GM12878 (cell line): ENCODE measurements around the gene BBS4. TPM values are rescaled to one million over a fixed set of nuclear protein-coding genes. Genes with fewer than 3 reads are reported as not detected.
"Not testable (repeated sequence)": the region's sequence is repeated elsewhere in the genome, so short reads cannot be mapped to it uniquely, and the experiment has no call there.

Experiments used
- ATAC-seq: fragments of 200-7000 bp; cut with Tn5 transposase; 3 replicates; pipeline ENCODE4 v1.9.1; 2020; ENCODE audit warnings: mild to moderate bottlenecking, moderate library complexity
- BruUV-seq: library from RNA; stranded (reverse); fragments of 400-500 nt; replicated peaks from 2 replicates; lab custom pipeline; 2021; lab: Mats Ljungman, UMichigan
- CTCF ChIA-PET: fragments of 300-600 bp; sonication (Branson Sonifier 250); formaldehyde crosslinking; extraction: SDS; loops from one replicate; lab custom pipeline; 2021; ENCODE audit warnings: inconsistent platforms; lab: Yijun Ruan, JAX
- POLR2A ChIA-PET: fragments of 350-600 bp; formaldehyde crosslinking; extraction: SDS; loops from one replicate; lab custom pipeline; 2021; ENCODE audit warnings: inconsistent platforms; lab: Charles Lee
- RAD21 ChIA-PET: fragments of 300-600 bp; sonication (Branson Sonifier 250); formaldehyde crosslinking; loops from one replicate; lab custom pipeline; 2023; ENCODE audit warnings: antibody characterized with exemption; ENCODE audit not compliant: unreplicated experiment; lab: Charles Lee
- SMC1A ChIA-PET: fragments of 300-600 bp; sonication (Branson Sonifier 250); formaldehyde crosslinking; loops from one replicate; lab custom pipeline; 2023; ENCODE audit not compliant: unreplicated experiment, uncharacterized antibody; lab: Charles Lee
- DNase-seq: peaks from one replicate; pipeline ENCODE4 v3.0.0-alpha.2; 2011; ENCODE audit warnings: low read depth, low spot score
- FAIRE-seq: peaks from 3 replicates; lab custom pipeline; 2011; peaks lifted over from hg19 to GRCh38; lab: Jason Lieb, UNC
- H2AFZ ChIP-seq: 2 replicates; pipeline ENCODE4 v1.6.0; 2011; ENCODE audit warnings: low read depth, low read length, control low read depth; ENCODE audit not compliant: control insufficient read depth
- H3K27ac ChIP-seq: 2 replicates; pipeline ENCODE4 v1.5.1; 2011; ENCODE audit warnings: control low read depth; ENCODE audit not compliant: control insufficient read depth, insufficient read depth
- H3K27me3 ChIP-seq, 2 experiments: replicated peaks in 1 of 2; 2 replicates each; pipeline versions ENCODE4 v1.6.0 to v1.6.1; 2011; ENCODE audit warnings: low read length in 1 of 2; ENCODE audit not compliant: control insufficient read depth in 2 of 2, insufficient read depth in 2 of 2
- H3K36me3 ChIP-seq, 2 experiments: 2 replicates each; pipeline ENCODE4 v1.5.1; 2011; ENCODE audit warnings: low read length in 1 of 2; ENCODE audit not compliant: control insufficient read depth in 2 of 2, insufficient read depth in 2 of 2
- H3K4me1 ChIP-seq: 2 replicates; pipeline ENCODE4 v1.6.1; 2011; ENCODE audit warnings: mild to moderate bottlenecking, low read length, moderate library complexity, mixed read lengths; ENCODE audit not compliant: control insufficient read depth, insufficient read depth
- H3K4me2 ChIP-seq: 2 replicates; pipeline ENCODE4 v1.6.0; 2011; ENCODE audit warnings: control low read depth; ENCODE audit not compliant: control insufficient read depth, insufficient read depth
- H3K4me3 ChIP-seq: fragments of 200-600 bp; sonication (generic); 2 replicates; pipeline ENCODE4 v1.5.1; 2016
- H3K79me2 ChIP-seq: 2 replicates; pipeline ENCODE4 v1.6.0; 2011; ENCODE audit warnings: low read length; ENCODE audit not compliant: control insufficient read depth, insufficient read depth
- H3K9ac ChIP-seq: 2 replicates; pipeline ENCODE4 v1.8.0; 2011; ENCODE audit warnings: low read length, control low read depth, mixed read lengths; ENCODE audit not compliant: control insufficient read depth, insufficient read depth
- H3K9me3 ChIP-seq: replicated peaks from 3 replicates; pipeline ENCODE4 v1.5.1; 2011; ENCODE audit warnings: mild to moderate bottlenecking, low read length; ENCODE audit not compliant: control insufficient read depth, insufficient read depth
- H4K20me1 ChIP-seq: 2 replicates; pipeline ENCODE4 v1.6.0; 2011; ENCODE audit not compliant: control insufficient read depth, insufficient read depth
- ASH2L ChIP-seq: fragments of 300-600, 200-600 bp; sonication (generic); IDR thresholded peaks from 2 replicates; pipeline ENCODE4 v1.6.1; 2017; ENCODE audit warnings: low read depth, mild to moderate bottlenecking, borderline replicate concordance
- ATF3 ChIP-seq: IDR thresholded peaks from 2 replicates; pipeline ENCODE4 v1.6.1; 2011; ENCODE audit warnings: low read depth, mild to moderate bottlenecking, low read length, moderate library complexity, borderline replicate concordance; ENCODE audit errors: extremely low read depth
- BCL11A ChIP-seq: IDR thresholded peaks from 2 replicates; pipeline ENCODE4 v1.6.1; 2011; ENCODE audit warnings: low read depth, low read length
- EED ChIP-seq: sonication (generic); IDR thresholded peaks from 2 replicates; pipeline ENCODE4 v1.6.1; 2016; ENCODE audit warnings: antibody characterized with exemption, low read depth
- KLF5 ChIP-seq: fragments of 450-650 bp; IDR thresholded peaks from 2 replicates; pipeline ENCODE4 v1.6.1; 2014; ENCODE audit warnings: mild to moderate bottlenecking; ENCODE audit not compliant: partially characterized antibody
- NFIC ChIP-seq: IDR thresholded peaks from 2 replicates; pipeline ENCODE4 v1.6.1; 2012; ENCODE audit warnings: low read depth, mild to moderate bottlenecking, inconsistent platforms, low read length, moderate library complexity
- WGBS: methylation state at CpG from one replicate; pipeline ENCODE4 v1.1.6; 2016; ENCODE audit warnings: low lambda C conversion rate; ENCODE audit not compliant: insufficient replicate concordance, insufficient coverage; ENCODE audit errors: missing lambda C conversion rate; 5-methylcytosine and 5-hydroxymethylcytosine counted together
- in situ Hi-C: fragments of 300-500 bp; cut with MboI; formaldehyde crosslinking; loops from 9 replicates; pipeline ENCODE4 v1.14.3; 2018; ENCODE audit warnings: mixed read lengths
- intact Hi-C: fragments of 100-400 bp; cut with micrococcal nuclease; formaldehyde crosslinking; loops from one replicate; pipeline ENCODE4 v1.14.2; 2022; ENCODE audit not compliant: unreplicated experiment
- polyA plus RNA-seq, 11 experiments: library from polyadenylated mRNA; depleted of rRNA in 4 of 11; unstranded in 6 of 11; stranded (reverse) in 5 of 11; fragments of >200 nt; fragmentation: Nextera tagmentation in 4 of 11; fragmentation: Illumina TruSeq in 1 of 11; extraction: Ambion mirVana in 4 of 11; extraction: Trizol in 1 of 11; gene quantifications; 1 replicate in 1 of 11; 2 replicates in 10 of 11; pipeline versions ENCODE4 v1.2.1 to v1.2.3, GENCODE V29; 2011 to 2016; ENCODE audit warnings: inconsistent platforms in 2 of 11, missing spikeins in 2 of 11, low read depth in 1 of 11
- total RNA-seq, 4 experiments: library from RNA; depleted of rRNA in 3 of 4; stranded (reverse); fragments of >200 nt in 3 of 4; fragmentation: Illumina TruSeq in 1 of 4; extraction: Trizol in 1 of 4; gene quantifications; 2 replicates each; pipeline versions ENCODE4 v1.2.1 to v1.2.3, GENCODE V29; 2013 to 2021
- TF ChIP-seq, protein P1 (sequence below): IDR thresholded peaks from 2 replicates; pipeline ENCODE4 v1.6.1; 2012; ENCODE audit warnings: low read depth, low read length, improper control_type of control experiment
- TF ChIP-seq, protein P2 (sequence below): fragments of 450-650 bp; formaldehyde crosslinking; IDR thresholded peaks from 2 replicates; pipeline ENCODE4 v1.4.0; 2022; ENCODE audit warnings: mild to moderate bottlenecking, moderate library complexity

BBS4 gene
- total and polyA plus RNA-seq, 10 of the 15 experiments (the other 5 are each of a cell fraction or from before 2014, with no cell fraction given) = 7.2 to 22.1 (median 9.9) TPM

- Histone ChIP-seq H3K9me3 (no peaks in the 10 kb centered on the region), H3K27me3 (no peaks in the 10 kb centered on the region)
- SMC1A ChIA-PET = interaction anchor here (0.6 kb wide), 1 partner anchor 91 kb away, joined by 4 read pairs; no protein-coding TSS in a partner anchor
- no peak for TF ChIP-seq BCL11A
- no peak for TF ChIP-seq ATF3
- no peak for TF ChIP-seq ASH2L
- no peak for TF ChIP-seq NFIC
- TF ChIP-seq, protein P1, sequence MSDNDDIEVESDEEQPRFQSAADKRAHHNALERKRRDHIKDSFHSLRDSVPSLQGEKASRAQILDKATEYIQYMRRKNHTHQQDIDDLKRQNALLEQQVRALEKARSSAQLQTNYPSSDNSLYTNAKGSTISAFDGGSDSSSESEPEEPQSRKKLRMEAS = no peak
- TF ChIP-seq, protein P2, sequence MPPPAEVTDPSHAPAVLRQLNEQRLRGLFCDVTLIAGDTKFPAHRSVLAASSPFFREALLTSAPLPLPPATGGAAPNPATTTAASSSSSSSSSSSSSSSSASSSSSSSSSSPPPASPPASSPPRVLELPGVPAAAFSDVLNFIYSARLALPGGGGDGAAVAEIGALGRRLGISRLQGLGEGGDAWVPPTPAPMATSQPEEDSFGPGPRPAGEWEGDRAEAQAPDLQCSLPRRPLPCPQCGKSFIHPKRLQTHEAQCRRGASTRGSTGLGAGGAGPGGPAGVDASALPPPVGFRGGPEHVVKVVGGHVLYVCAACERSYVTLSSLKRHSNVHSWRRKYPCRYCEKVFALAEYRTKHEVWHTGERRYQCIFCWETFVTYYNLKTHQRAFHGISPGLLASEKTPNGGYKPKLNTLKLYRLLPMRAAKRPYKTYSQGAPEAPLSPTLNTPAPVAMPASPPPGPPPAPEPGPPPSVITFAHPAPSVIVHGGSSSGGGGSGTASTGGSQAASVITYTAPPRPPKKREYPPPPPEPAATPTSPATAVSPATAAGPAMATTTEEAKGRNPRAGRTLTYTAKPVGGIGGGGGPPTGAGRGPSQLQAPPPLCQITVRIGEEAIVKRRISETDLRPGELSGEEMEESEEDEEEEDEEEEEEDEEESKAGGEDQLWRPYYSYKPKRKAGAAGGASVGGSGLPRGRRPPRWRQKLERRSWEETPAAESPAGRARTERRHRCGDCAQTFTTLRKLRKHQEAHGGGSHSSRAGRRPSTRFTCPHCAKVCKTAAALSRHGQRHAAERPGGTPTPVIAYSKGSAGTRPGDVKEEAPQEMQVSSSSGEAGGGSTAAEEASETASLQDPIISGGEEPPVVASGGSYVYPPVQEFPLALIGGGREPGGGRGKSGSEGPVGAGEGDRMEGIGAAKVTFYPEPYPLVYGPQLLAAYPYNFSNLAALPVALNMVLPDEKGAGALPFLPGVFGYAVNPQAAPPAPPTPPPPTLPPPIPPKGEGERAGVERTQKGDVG = no peak
- no peak for TF ChIP-seq EED
- no peak for TF ChIP-seq KLF5
- TF ChIP-seq, all 136 proteins: peak for 0
- Histone ChIP-seq H2AFZ (no peak overlapping the region), H3K4me3 (no peak overlapping the region), H3K4me2 (no peak overlapping the region), H3K27ac (no peak overlapping the region), H3K4me1 (no peaks in the 10 kb centered on the region), H3K9ac (no peak overlapping the region), H4K20me1 (no peaks in the 10 kb centered on the region), H3K79me2 (no peaks in the 10 kb centered on the region), H3K36me3 (no peaks in the 10 kb centered on the region; a peak in 1 of 4 replicates)
- in situ Hi-C loops = no loop called here
- no peak for ATAC-seq
- ChIA-PET POLR2A (no interaction called here), RAD21 (no interaction called here), CTCF (interaction anchor here (0.7 to 8.4 kb wide), 2 partner anchors 17 to 233 kb away, joined by 3 to 38 read pairs; no protein-coding TSS in a partner anchor)
- 97% methylated on average over 11 of the region's 11 CpGs for WGBS
- no TSS peak for BruUV-seq
- intact Hi-C loops = no loop called here
- FAIRE-seq = no peak
- DNase-seq = no peak
Observed at GRCh38 chr15:72706266-72706665, 20.3 kb downstream of the BBS4 start.

DNA sequence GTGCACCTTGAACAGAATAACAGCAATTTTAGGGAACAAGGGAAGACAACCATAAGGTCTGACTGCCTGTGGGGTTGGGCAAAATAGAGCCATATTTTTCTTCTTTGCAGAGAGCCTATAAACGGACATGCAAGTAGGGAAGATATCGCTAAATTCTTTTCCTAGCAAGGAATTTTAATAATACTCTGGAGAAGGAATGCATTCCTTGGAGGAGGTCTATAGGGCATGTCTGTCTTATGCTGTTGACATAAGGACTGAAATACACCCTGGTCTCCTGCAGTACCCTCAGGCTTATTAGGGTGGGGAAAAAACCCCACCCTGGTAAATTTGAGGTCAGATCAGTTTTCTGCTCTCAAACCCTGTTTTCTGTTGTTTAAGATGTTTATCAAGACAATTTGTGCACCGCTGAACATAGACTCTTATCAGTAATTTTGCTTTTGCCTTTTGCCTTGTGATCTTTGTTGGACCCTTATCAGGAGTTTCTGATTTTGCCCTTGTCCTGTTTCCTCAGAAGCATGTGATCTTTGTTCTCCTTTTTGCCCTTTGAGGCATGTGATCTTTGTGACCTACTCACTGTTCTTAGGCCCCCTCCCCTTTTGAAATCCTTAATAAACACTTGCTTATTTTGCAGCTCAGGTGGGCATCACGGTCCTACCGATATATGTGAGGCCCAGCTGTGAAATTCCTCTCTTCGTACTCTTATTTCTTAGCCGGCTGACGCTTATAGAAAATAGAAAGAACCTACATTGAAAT, 22.7 kb downstream of the BBS4 start:
- H3K27me3 ChIP-seq, ATAC-seq, H3K9me3 ChIP-seq, RAD21 ChIA-PET, FAIRE-seq, in situ Hi-C loops, H3K4me3 ChIP-seq, H3K4me1 ChIP-seq, H3K4me2 ChIP-seq, H3K9ac ChIP-seq, H3K79me2 ChIP-seq, intact Hi-C loops, H2AFZ ChIP-seq, POLR2A ChIA-PET, BruUV-seq, H3K27ac ChIP-seq, H4K20me1 ChIP-seq, DNase-seq, H3K36me3 ChIP-seq: not testable (repeated sequence)
- ChIA-PET SMC1A (interaction anchor here (0.6 to 1.3 kb wide), 2 partner anchors 13 to 374 kb away, joined by 3 to 4 read pairs; no protein-coding TSS in a partner anchor), CTCF (interaction anchor here (8.4 kb wide), 1 partner anchor 14 kb away, joined by 38 read pairs; no protein-coding TSS in a partner anchor)
- 97% methylated on average over 8 of the region's 8 CpGs for WGBS
